Lung (tissue), 16 donors: Measurements from ENCODE around the gene CASP9. TPM values are rescaled to one million over a fixed set of nuclear protein-coding genes. Genes with fewer than 3 reads are reported as not detected.

ENCODE experiments used
- ATAC-seq: fragments of 200-7000 bp; cut with Tn5 transposase; one replicate; pipeline ENCODE4 v1.9.1; 2020; ENCODE audit warnings: moderate number of reproducible peaks; ENCODE audit not compliant: insufficient read depth, low FRiP score
- DNase-seq, 3 donors: peaks; one replicate each; pipeline ENCODE4 v3.0.0-alpha.2; 2013 to 2017
- H3K27ac ChIP-seq, 2 donors: one replicate each; pipeline ENCODE4 v1.5.1; 2013; ENCODE audit warnings: mild to moderate bottlenecking in 2 of 2, moderate library complexity in 2 of 2, control low read depth in 1 of 2, inconsistent platforms in 1 of 2, low read depth in 1 of 2, low read length in 1 of 2
- H3K27me3 ChIP-seq, 3 donors: one replicate each; pipeline ENCODE4 v1.5.1; 2013; ENCODE audit warnings: low read length in 2 of 3; ENCODE audit not compliant: control insufficient read depth in 3 of 3, insufficient read depth in 3 of 3
- H3K36me3 ChIP-seq, 4 donors: one replicate each; pipeline ENCODE4 v1.5.1; 2013; ENCODE audit warnings: low read length in 4 of 4, mild to moderate bottlenecking in 1 of 4, moderate library complexity in 1 of 4; ENCODE audit not compliant: control insufficient read depth in 4 of 4, insufficient read depth in 4 of 4
- H3K4me1 ChIP-seq, 5 donors: one replicate each; pipeline ENCODE4 v1.5.1; 2013; ENCODE audit warnings: low read length in 5 of 5, mild to moderate bottlenecking in 2 of 5, moderate library complexity in 1 of 5; ENCODE audit not compliant: control insufficient read depth in 5 of 5, insufficient read depth in 5 of 5
- H3K4me3 ChIP-seq: one replicate; pipeline ENCODE4 v1.5.1; 2013; ENCODE audit warnings: mild to moderate bottlenecking, control low read depth, moderate library complexity
- H3K9ac ChIP-seq, 2 donors: one replicate each; pipeline ENCODE4 v1.5.1; 2013; ENCODE audit warnings: low read length in 2 of 2, control low read depth in 1 of 2; ENCODE audit not compliant: insufficient read depth in 1 of 2
- H3K9me3 ChIP-seq, 4 donors: one replicate each; pipeline ENCODE4 v1.5.1; 2013; ENCODE audit warnings: low read length in 3 of 4, mild to moderate bottlenecking in 1 of 4, moderate library complexity in 1 of 4; ENCODE audit not compliant: control insufficient read depth in 4 of 4, insufficient read depth in 3 of 4
- WGBS, 2 donors: extraction: QIAGEN DNeasy Blood & Tissue Kit; methylation state at CpG; one replicate each; pipeline ENCODE4 v1.1.7; 2013; 5-methylcytosine and 5-hydroxymethylcytosine counted together
- long read RNA-seq, 5 donors: transcript quantifications; one replicate each; lab custom pipeline, GENCODE V29; 2026
- polyA plus RNA-seq, 2 donors: library from polyadenylated mRNA; stranded (reverse); fragments of 200-250 nt; gene quantifications; one replicate each; pipeline ENCODE4 v1.2.1, GENCODE V29; 2013
- total RNA-seq, 2 donors: library from RNA; depleted of rRNA in 1 of 2; stranded (reverse); fragments of >200 nt in 1 of 2; gene quantifications; one replicate each; pipeline ENCODE4 v1.2.1, GENCODE V29; 2014 to 2021
- TF ChIP-seq, protein P1 (sequence below): IDR thresholded peaks from 2 replicates; pipeline ENCODE4 v1.5.1; 2012; ENCODE audit warnings: mild to moderate bottlenecking; ENCODE audit errors: control extremely low read depth, extremely low read depth
- donor health status: control.
- donor health status: control.
- donor health status: Bipolar disorder and iron deficiency.
- donor health status: healthy.
- donor health status: DM: yes; HTN: yes; CAD: no.

Gene CASP9
- total RNA-seq (10 to 100 TPM; 13.3 to 16.6 TPM), polyA plus RNA-seq (10 to 100 TPM; 13.4 to 14.1 TPM)
- long read RNA-seq, donor 1, transcript CASP9-201 (9 exons, 2,019 nt): major isoform, 5 of 5 reads
- long read RNA-seq, donor 1, partial matches to known transcripts: 0 of 5 reads
- long read RNA-seq, donor 1, other reads (novel, unspliced or antisense): 0 of 5 reads
- long read RNA-seq, donor 2, partial matches to known transcripts: 0 of 2 reads
- long read RNA-seq, donor 2, other reads (novel, unspliced or antisense): 0 of 2 reads
- long read RNA-seq, donor 3, partial matches to known transcripts: 0 of 3 reads
- long read RNA-seq, donor 3, other reads (novel, unspliced or antisense): 0 of 3 reads
- long read RNA-seq, donor 4: 0 reads
- long read RNA-seq, donor 5, partial matches to known transcripts: 0 of 3 reads
- long read RNA-seq, donor 5, other reads (novel, unspliced or antisense): 0 of 3 reads

GRCh38 chr1:15524021-15524282 lies at the start of gene CASP9:
CASP9 (minus strand) TSS chr1:15524215; CDS start chr1:15524200, 15 bp downstream.
- H3K4me1 ChIP-seq: peaks cover 0 to 29% (median 11%) of the 10 kb centered on the region in 5 donors
- no peaks in the 10 kb centered on the region for H3K36me3 ChIP-seq
- TF ChIP-seq, protein P1, sequence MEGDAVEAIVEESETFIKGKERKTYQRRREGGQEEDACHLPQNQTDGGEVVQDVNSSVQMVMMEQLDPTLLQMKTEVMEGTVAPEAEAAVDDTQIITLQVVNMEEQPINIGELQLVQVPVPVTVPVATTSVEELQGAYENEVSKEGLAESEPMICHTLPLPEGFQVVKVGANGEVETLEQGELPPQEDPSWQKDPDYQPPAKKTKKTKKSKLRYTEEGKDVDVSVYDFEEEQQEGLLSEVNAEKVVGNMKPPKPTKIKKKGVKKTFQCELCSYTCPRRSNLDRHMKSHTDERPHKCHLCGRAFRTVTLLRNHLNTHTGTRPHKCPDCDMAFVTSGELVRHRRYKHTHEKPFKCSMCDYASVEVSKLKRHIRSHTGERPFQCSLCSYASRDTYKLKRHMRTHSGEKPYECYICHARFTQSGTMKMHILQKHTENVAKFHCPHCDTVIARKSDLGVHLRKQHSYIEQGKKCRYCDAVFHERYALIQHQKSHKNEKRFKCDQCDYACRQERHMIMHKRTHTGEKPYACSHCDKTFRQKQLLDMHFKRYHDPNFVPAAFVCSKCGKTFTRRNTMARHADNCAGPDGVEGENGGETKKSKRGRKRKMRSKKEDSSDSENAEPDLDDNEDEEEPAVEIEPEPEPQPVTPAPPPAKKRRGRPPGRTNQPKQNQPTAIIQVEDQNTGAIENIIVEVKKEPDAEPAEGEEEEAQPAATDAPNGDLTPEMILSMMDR: no peak
- DNase-seq: no peak
- H3K4me3 ChIP-seq: peak within 1 kb of the TSS; percentile 50
- no peaks in the 10 kb centered on the region for H3K27me3 ChIP-seq
- WGBS, 2 donors: 0% methylated on average over 25 to 27 of the region's 27 CpGs
- peak within 1 kb of the TSS; percentile 81 to 82 for H3K9ac ChIP-seq
- H3K9me3 ChIP-seq: no peaks in the 10 kb centered on the region
- ATAC-seq: no peak
- peak within 1 kb of the TSS; percentile 93 to 100 for H3K27ac ChIP-seq

DNA sequence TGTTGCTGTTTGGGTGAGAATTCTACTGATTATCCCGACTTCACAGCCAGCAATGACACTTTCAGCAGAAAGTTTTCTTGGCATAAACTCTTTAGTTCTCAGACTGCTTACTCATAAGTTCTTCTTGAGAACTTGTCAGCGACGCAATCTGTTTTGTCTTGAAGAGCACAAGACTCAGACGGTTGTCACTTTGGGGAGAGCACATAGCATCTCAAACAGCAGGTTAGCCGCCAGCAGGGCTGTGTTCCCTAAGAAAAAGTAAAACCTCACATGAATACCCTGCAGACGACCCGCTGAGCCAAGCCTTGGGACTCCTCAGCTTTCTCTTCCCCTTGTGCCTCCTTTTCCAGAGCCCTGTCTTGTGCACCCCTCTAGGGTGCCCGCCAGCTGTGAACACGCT lies 49.5 kb upstream of the CASP9 start:
- Histone ChIP-seq H3K27ac (no peak overlapping the region), H3K9ac (no peak overlapping the region), H3K4me3 (no peak overlapping the region), H3K4me1 (peaks cover 0 to 10% (median 0%) of the 10 kb centered on the region in 5 donors), H3K27me3 (no peaks in the 10 kb centered on the region), H3K36me3 (peaks cover 2 to 14% (median 7%) of the 10 kb centered on the region in 4 donors), H3K9me3 (no peaks in the 10 kb centered on the region)
- ATAC-seq (no peak), DNase-seq (no peak)
- WGBS, 2 donors: 87 to 92% methylated on average over 9 of the region's 9 CpGs
- TF ChIP-seq, protein P1: no peak

- TF ChIP-seq, protein P1: no peak
- peaks cover 12 to 33% (median 17%) of the 10 kb centered on the region in 4 donors for H3K36me3 ChIP-seq
- peaks cover 0 to 1% (median 0%) of the 10 kb centered on the region in 4 donors for H3K9me3 ChIP-seq
- H3K27ac ChIP-seq: no peak overlapping the region
- H3K9ac ChIP-seq: no peak overlapping the region
- no peaks in the 10 kb centered on the region for H3K27me3 ChIP-seq
- H3K4me1 ChIP-seq: peaks cover 0 to 10% (median 0%) of the 10 kb centered on the region in 5 donors
- ATAC-seq (no peak), DNase-seq (no peak)
- no peak overlapping the region for H3K4me3 ChIP-seq
Measured at GRCh38 chr1:15571266-15571665, 47.3 kb upstream of the CASP9 start.
